Osteoblast (primary cell): ENCODE data around the gene CMTM1. TPM values are rescaled to one million over a fixed set of nuclear protein-coding genes. Genes with fewer than 3 reads are reported as not detected.

Source experiments
- DNase-seq: peaks from one replicate; pipeline ENCODE4 v3.0.0; 2011; ENCODE audit warnings: low spot score, mixed read lengths; ENCODE audit not compliant: insufficient read length; ENCODE audit errors: missing footprints
- H2AFZ ChIP-seq: 2 replicates; pipeline ENCODE4 v1.6.0; 2011; ENCODE audit warnings: mild to moderate bottlenecking, low read length
- H3K27ac ChIP-seq: 2 replicates; pipeline ENCODE4 v1.5.1; 2011; ENCODE audit warnings: mild to moderate bottlenecking, low read depth, low read length, moderate library complexity
- H3K27me3 ChIP-seq: 2 replicates; pipeline ENCODE4 v1.6.0; 2012; ENCODE audit warnings: mild to moderate bottlenecking, control low read depth, inconsistent platforms, low read length, moderate library complexity; ENCODE audit not compliant: insufficient read depth
- H3K36me3 ChIP-seq: 2 replicates; pipeline ENCODE4 v1.5.1; 2011; ENCODE audit warnings: mild to moderate bottlenecking, low read length, control low read depth, moderate library complexity; ENCODE audit not compliant: insufficient read depth
- H3K4me1 ChIP-seq: 2 replicates; pipeline ENCODE4 v1.5.1; 2011; ENCODE audit warnings: mild to moderate bottlenecking, low read length, control low read depth, moderate library complexity; ENCODE audit not compliant: insufficient read depth
- H3K4me2 ChIP-seq: 2 replicates; pipeline ENCODE4 v1.6.0; 2011; ENCODE audit warnings: mild to moderate bottlenecking, low read length; ENCODE audit not compliant: insufficient read depth
- H3K4me3 ChIP-seq: fragments of 200-600 bp; sonication (generic); 3 replicates; pipeline ENCODE4 v1.5.1; 2012; ENCODE audit warnings: mild to moderate bottlenecking, low read length, inconsistent platforms; ENCODE audit not compliant: insufficient read depth
- H3K79me2 ChIP-seq: 2 replicates; pipeline ENCODE4 v1.6.0; 2012; ENCODE audit warnings: mild to moderate bottlenecking, low read length, control low read depth, inconsistent platforms; ENCODE audit not compliant: insufficient read depth
- H3K9me3 ChIP-seq: 2 replicates; pipeline ENCODE4 v1.5.1; 2011; ENCODE audit warnings: low read depth, low read length, control low read depth
- H4K20me1 ChIP-seq: 2 replicates; pipeline ENCODE4 v1.6.0; 2012; ENCODE audit warnings: mild to moderate bottlenecking, low read length, control low read depth; ENCODE audit not compliant: insufficient read depth
- total RNA-seq: library from RNA; depleted of rRNA; stranded (reverse); fragments of >200 nt; gene quantifications from 2 replicates; pipeline ENCODE4 v1.2.3, GENCODE V29; 2012
- TF ChIP-seq, protein P1 (sequence below): IDR thresholded peaks from 2 replicates; pipeline ENCODE4 v1.5.1; 2011; ENCODE audit warnings: mild to moderate bottlenecking, low read depth, low read length, moderate library complexity; ENCODE audit errors: extremely low read depth

The CMTM1 gene
- total RNA-seq, 1 donor: 4.0 TPM

DNA sequence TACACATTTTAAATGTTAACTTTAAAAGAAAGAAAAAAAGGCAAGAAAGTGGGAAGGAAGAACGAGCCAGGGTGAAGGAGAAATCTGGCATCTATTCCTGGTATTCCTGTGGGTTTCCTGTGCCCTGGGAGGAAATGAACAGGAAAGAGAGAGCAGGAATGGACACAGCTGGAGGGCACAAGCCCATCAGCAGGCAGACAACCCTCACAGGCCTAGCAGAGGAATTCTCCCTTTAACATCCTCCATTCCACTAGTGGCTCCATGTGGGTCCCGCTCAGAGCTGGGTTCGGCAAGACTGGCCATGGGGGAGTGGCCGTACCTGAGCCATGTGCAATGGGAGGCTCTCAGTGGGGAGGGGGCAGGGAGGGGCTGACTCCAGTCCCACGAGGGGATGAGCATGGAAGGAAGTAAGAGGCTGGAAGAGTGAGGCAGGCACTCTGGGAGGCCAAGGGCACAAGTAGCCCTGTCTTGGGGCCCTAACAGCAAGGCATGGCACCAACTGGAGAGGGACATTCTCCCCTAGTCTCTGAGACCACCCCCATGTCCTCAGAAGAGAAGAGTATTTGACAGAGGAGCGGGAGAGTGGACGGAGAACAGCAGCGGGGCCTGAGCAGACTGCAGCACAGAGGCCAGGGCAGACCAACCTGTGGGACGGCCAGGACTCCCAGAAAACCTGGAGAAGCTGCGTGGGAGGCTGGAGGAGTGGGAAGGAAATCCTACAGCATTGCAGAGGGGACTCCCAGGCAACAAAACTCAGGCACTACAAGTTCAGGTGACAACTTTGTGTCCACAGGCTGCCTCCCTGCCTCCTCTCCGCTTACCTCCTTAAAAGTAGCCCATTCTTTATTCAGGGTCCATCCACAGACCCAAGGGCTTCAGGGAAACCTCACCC lies 46.5 kb upstream of the CMTM1 start:
- TF ChIP-seq, protein P1, sequence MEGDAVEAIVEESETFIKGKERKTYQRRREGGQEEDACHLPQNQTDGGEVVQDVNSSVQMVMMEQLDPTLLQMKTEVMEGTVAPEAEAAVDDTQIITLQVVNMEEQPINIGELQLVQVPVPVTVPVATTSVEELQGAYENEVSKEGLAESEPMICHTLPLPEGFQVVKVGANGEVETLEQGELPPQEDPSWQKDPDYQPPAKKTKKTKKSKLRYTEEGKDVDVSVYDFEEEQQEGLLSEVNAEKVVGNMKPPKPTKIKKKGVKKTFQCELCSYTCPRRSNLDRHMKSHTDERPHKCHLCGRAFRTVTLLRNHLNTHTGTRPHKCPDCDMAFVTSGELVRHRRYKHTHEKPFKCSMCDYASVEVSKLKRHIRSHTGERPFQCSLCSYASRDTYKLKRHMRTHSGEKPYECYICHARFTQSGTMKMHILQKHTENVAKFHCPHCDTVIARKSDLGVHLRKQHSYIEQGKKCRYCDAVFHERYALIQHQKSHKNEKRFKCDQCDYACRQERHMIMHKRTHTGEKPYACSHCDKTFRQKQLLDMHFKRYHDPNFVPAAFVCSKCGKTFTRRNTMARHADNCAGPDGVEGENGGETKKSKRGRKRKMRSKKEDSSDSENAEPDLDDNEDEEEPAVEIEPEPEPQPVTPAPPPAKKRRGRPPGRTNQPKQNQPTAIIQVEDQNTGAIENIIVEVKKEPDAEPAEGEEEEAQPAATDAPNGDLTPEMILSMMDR: no peak
- Histone ChIP-seq H4K20me1 (peaks cover 2% of the 10 kb centered on the region), H3K4me1 (peaks cover 37% of the 10 kb centered on the region), H3K36me3 (peaks cover 3% of the 10 kb centered on the region), H3K27ac (no peak overlapping the region), H2AFZ (no peak overlapping the region), H3K27me3 (no peaks in the 10 kb centered on the region), H3K79me2 (peaks cover 2% of the 10 kb centered on the region), H3K4me2 (no peak overlapping the region), H3K9me3 (no peaks in the 10 kb centered on the region), H3K4me3 (no peak overlapping the region)
- DNase-seq: peak; percentile 8

DNA sequence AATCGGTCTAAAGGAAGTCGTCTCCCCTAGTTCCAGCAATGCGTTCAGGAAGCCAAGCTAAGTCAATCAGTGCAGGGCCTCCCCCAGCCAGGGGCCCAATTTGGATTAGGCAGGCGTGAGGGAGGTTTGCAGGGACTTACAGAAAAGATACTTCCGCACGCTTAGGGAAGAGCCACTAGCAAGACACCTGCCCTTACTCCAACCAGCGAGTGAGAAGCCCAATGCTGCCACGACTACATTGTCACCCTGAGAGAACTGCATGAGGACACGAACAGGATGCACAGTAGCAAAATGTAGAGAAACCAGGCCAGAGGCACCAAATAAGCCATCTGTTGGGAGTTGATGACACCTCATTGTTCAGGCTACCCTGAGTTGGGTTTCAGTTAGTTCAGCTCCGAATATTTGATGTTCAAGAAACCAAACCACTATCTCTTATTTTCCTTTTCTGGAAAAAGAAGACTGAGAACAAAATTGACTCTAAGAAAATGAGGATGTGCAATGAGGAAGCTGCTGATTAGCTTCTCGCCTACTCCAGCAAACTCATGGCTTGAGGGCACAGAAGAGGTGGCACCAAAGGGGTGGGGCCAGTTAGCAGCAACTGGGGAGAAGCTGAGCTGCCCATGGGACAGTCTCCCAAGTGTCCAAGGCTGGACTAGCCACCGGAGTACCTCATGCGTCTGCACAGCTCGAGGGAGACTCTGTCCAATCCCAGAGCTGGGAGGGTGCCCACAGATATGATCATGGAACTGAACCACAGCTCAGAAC lies 45.7 kb upstream of the CMTM1 start:
- Histone ChIP-seq H3K4me1 (peaks cover 37% of the 10 kb centered on the region), H3K4me3 (no peak overlapping the region), H3K9me3 (no peaks in the 10 kb centered on the region), H3K36me3 (peaks cover 10% of the 10 kb centered on the region), H3K4me2 (no peak overlapping the region), H3K79me2 (peaks cover 2% of the 10 kb centered on the region), H3K27ac (no peak overlapping the region), H2AFZ (no peak overlapping the region), H4K20me1 (peaks cover 2% of the 10 kb centered on the region), H3K27me3 (no peaks in the 10 kb centered on the region)
- TF ChIP-seq, protein P1: no peak
- DNase-seq: peak; percentile 11

DNA sequence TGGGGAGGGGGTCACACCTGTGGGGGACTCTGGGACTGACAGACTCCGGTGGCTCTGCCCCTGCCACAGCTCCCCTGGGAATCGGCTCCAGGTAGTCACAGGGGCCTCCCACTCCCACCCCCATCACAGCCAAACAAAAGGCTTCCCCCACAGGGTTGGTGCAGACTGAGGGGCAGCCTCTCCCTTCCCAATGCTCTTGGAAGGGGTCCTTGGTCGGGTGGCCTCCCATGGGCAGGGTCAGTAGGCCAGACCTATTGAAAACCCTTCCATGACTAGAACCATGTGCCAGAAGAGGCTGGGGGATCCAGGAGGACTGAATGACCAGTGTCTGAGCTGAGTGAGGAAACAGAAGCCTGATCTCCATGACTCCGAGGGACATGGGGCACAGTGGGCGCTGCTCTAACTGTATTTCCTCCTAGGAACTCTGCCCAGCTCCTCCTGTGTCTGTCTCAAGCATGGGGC lies 45.0 kb upstream of the CMTM1 start:
- H3K27me3 ChIP-seq: no peaks in the 10 kb centered on the region
- TF ChIP-seq, protein P1: no peak
- H3K9me3 ChIP-seq: no peaks in the 10 kb centered on the region
- H3K36me3 ChIP-seq: peaks cover 10% of the 10 kb centered on the region
- peaks cover 2% of the 10 kb centered on the region for H3K79me2 ChIP-seq
- H3K4me3 ChIP-seq: no peak overlapping the region
- H3K4me2 ChIP-seq: peak overlapping the region; percentile 44
- H4K20me1 ChIP-seq: peaks cover 2% of the 10 kb centered on the region
- DNase-seq: no peak
- peaks cover 31% of the 10 kb centered on the region for H3K4me1 ChIP-seq
- H2AFZ ChIP-seq: no peak overlapping the region
- peak overlapping the region; percentile 40 for H3K27ac ChIP-seq
